K562 (cell line): ENCODE data around the gene IFNGR1. TPM values are rescaled to one million over a fixed set of nuclear protein-coding genes. Genes with fewer than 3 reads are reported as not detected.

Experiments used
- ATF4 ChIP-seq: fragments of 450-650 bp; formaldehyde crosslinking; IDR thresholded peaks from 2 replicates; pipeline ENCODE4 v1.4.0; 2022; ENCODE audit warnings: mild to moderate bottlenecking, moderate library complexity
- BRF2 ChIP-seq: IDR thresholded peaks from 3 replicates; pipeline ENCODE4 v1.6.1; 2011; ENCODE audit warnings: borderline replicate concordance, mild to moderate bottlenecking; ENCODE audit not compliant: insufficient read length, insufficient read depth
- CEBPG ChIP-seq, 3 experiments: fragments of 200-800 bp in 1 of 3; sonication (Bioruptor generic) in 1 of 3; sonication (generic) in 1 of 3; formaldehyde crosslinking in 1 of 3; IDR thresholded peaks in 2 of 3; conservative IDR thresholded peaks in 1 of 3; 2 replicates each; pipeline versions ENCODE4 v1.6.1 to v1.8.0; 2016 to 2022; ENCODE audit warnings: missing compliant biosample characterization in 2 of 3, missing genetic modification characterization in 2 of 3, mild to moderate bottlenecking in 1 of 3, missing genetic modification reagents in 1 of 3
- ELF1 ChIP-seq: fragments of 200-800 bp; sonication (Bioruptor generic); IDR thresholded peaks from 2 replicates; pipeline ENCODE4 v1.6.1; 2016; ENCODE audit warnings: missing genetic modification characterization, missing compliant biosample characterization
- FIP1L1 ChIP-seq: fragments of 200-400 bp; formaldehyde crosslinking; IDR thresholded peaks from 2 replicates; pipeline ENCODE4 v1.6.1; 2018; ENCODE audit warnings: mild to moderate bottlenecking, low read depth, low read length; ENCODE audit not compliant: poor library complexity, severe bottlenecking
- HEY1 ChIP-seq: fragments of 250-450 bp; sonication (Bioruptor Pico); IDR thresholded peaks from 2 replicates; pipeline ENCODE4 v1.5.0; 2020; ENCODE audit warnings: mild to moderate bottlenecking, moderate library complexity, borderline replicate concordance
- MAFF ChIP-seq: IDR thresholded peaks from 2 replicates; pipeline ENCODE4 v1.6.1; 2012; ENCODE audit warnings: low read length, improper control_type of control experiment
- MBD2 ChIP-seq: sonication (generic); IDR thresholded peaks from 2 replicates; pipeline ENCODE4 v1.6.1; 2016; ENCODE audit warnings: low read depth, borderline replicate concordance
- MXD1 ChIP-seq: fragments of 250-450 bp; sonication (Bioruptor Pico); IDR thresholded peaks from 2 replicates; pipeline ENCODE4 v1.8.0; 2021; ENCODE audit warnings: borderline replicate concordance, mild to moderate bottlenecking, moderate library complexity; ENCODE audit not compliant: poor library complexity, severe bottlenecking
- MYBL2 ChIP-seq, 2 experiments: fragments of 450-650 bp in 1 of 2; sonication (generic) in 1 of 2; formaldehyde crosslinking in 1 of 2; IDR thresholded peaks; 2 replicates each; pipeline versions ENCODE4 v1.6.1 to v1.8.1; 2017 to 2022; ENCODE audit warnings: borderline replicate concordance in 1 of 2, inconsistent platforms in 1 of 2, low read depth in 1 of 2, mild to moderate bottlenecking in 1 of 2, missing genetic modification reagents in 1 of 2, moderate library complexity in 1 of 2
- NCOA6 ChIP-seq: fragments of 450-650 bp; IDR thresholded peaks from 2 replicates; pipeline ENCODE4 v1.6.1; 2017; ENCODE audit warnings: mild to moderate bottlenecking
- NFYB ChIP-seq: IDR thresholded peaks from 2 replicates; pipeline ENCODE4 v1.6.1; 2011; ENCODE audit warnings: mild to moderate bottlenecking, moderate library complexity; ENCODE audit not compliant: insufficient read length; ENCODE audit errors: extremely low read depth
- POLR2G ChIP-seq: fragments of 200-400 bp; formaldehyde crosslinking; IDR thresholded peaks from 2 replicates; pipeline ENCODE4 v1.6.1; 2017; ENCODE audit warnings: low read depth, mild to moderate bottlenecking, antibody characterized with exemption, low read length, moderate library complexity
- RCOR1 ChIP-seq, 2 experiments: IDR thresholded peaks; 2 replicates each; pipeline ENCODE4 v1.6.1; 2012; ENCODE audit warnings: low read depth in 2 of 2, low read length in 2 of 2, borderline replicate concordance in 1 of 2, improper control_type of control experiment in 1 of 2
- SIN3A ChIP-seq, 2 experiments: fragments of 150-350 bp in 1 of 2; IDR thresholded peaks; 2 replicates each; pipeline ENCODE4 v1.6.1; 2011 to 2016; ENCODE audit warnings: borderline replicate concordance in 2 of 2, low read depth in 2 of 2, low read length in 2 of 2, mild to moderate bottlenecking in 2 of 2, moderate library complexity in 2 of 2; ENCODE audit not compliant: control insufficient read depth in 1 of 2
- SNAPC5 ChIP-seq: fragments of 250-450 bp; sonication (Bioruptor Pico); IDR thresholded peaks from 2 replicates; pipeline ENCODE4 v1.8.0; 2021; ENCODE audit warnings: moderate library complexity, mild to moderate bottlenecking, inconsistent platforms
- ZBTB8A ChIP-seq: fragments of 450-650 bp; IDR thresholded peaks from 2 replicates; pipeline ENCODE4 v1.6.1; 2018; ENCODE audit warnings: mild to moderate bottlenecking, moderate library complexity; ENCODE audit not compliant: partially characterized antibody
- ZFP36 ChIP-seq: fragments of 150-350 bp; IDR thresholded peaks from 2 replicates; pipeline ENCODE4 v1.6.1; 2018; ENCODE audit warnings: low read length, low read depth; ENCODE audit not compliant: partially characterized antibody
- ZHX1 ChIP-seq: fragments of 150-350 bp; conservative IDR thresholded peaks from 2 replicates; pipeline ENCODE4 v1.6.1; 2014; ENCODE audit warnings: low read length
- ZNF165 ChIP-seq: fragments of 250-450 bp; sonication (Bioruptor Pico); IDR thresholded peaks from 2 replicates; pipeline ENCODE4 v1.4.0; 2020; ENCODE audit warnings: borderline replicate concordance
- ZNF316 ChIP-seq: fragments of 450-650 bp; IDR thresholded peaks from 2 replicates; pipeline ENCODE4 v1.6.1; 2016
- ZZZ3 ChIP-seq: fragments of 450-650 bp; IDR thresholded peaks from 2 replicates; pipeline ENCODE4 v1.6.1; 2016; ENCODE audit warnings: antibody characterized with exemption, mild to moderate bottlenecking, moderate library complexity
- polyA plus RNA-seq, 8 experiments: library from polyadenylated mRNA; depleted of rRNA in 4 of 8; stranded (reverse) in 5 of 8; unstranded in 3 of 8; fragments of >200 nt; fragmentation: Nextera tagmentation in 2 of 8; fragmentation: Illumina TruSeq in 1 of 8; extraction: Ambion mirVana in 2 of 8; extraction: Trizol in 1 of 8; gene quantifications; 2 replicates each; pipeline versions ENCODE4 v1.2.1 to v1.2.3, GENCODE V29; 2011 to 2014; ENCODE audit warnings: inconsistent platforms in 1 of 8, missing spikeins in 1 of 8
- total RNA-seq, 7 experiments: library from RNA; depleted of rRNA in 6 of 7; stranded (reverse); fragments of >200 nt in 6 of 7; fragmentation: Illumina TruSeq in 2 of 7; extraction: Trizol in 2 of 7; gene quantifications; 2 replicates each; pipeline versions ENCODE4 v1.2.1 to v1.2.3, GENCODE V29; 2011 to 2021; ENCODE audit warnings: low replicate concordance in 1 of 7

The IFNGR1 gene
- total and polyA plus RNA-seq, 9 of the 15 experiments (the other 6 are each of a cell fraction or from before 2014, with no cell fraction given) = 14.7 to 47.0 (median 26.7) TPM

- TF ChIP-seq SIN3A (IDR thresholded peaks at IDR 0.05; ENCODE audit: borderline replicate concordance in 2 of 2, control insufficient read depth in 1 of 2, low read depth in 2 of 2, low read length in 2 of 2) = peak in 1 of 2 experiments; percentile 70; a peak in 1 of 4 replicates
- no peak for TF ChIP-seq POLR2G
- TF ChIP-seq CEBPG (CRISPR knock-in tag; IDR thresholded peaks at IDR 0.05) = no peak; the same call in 1 of the 2 replicates
- TF ChIP-seq CEBPG (tag; conservative IDR thresholded peaks at IDR 0.05 in 1 of 2, IDR thresholded peaks at IDR 0.05 in 1 of 2) = 0 out of 4 replicates have a peak, but pooled peaks of 1 of the 2 experiments have one; percentile 28
- no peak for TF ChIP-seq ZNF316
- TF ChIP-seq RCOR1 (IDR thresholded peaks at IDR 0.05; ENCODE audit: borderline replicate concordance in 1 of 2, low read depth in 2 of 2, low read length in 2 of 2) = no peak
- TF ChIP-seq ELF1 (tag) = no peak
- no peak for TF ChIP-seq HEY1 (CRISPR knock-in tag)
- no peak for TF ChIP-seq ZBTB8A
- no peak for TF ChIP-seq SNAPC5 (CRISPR knock-in tag)
- TF ChIP-seq NCOA6 = no peak
- TF ChIP-seq MBD2 = no peak
- TF ChIP-seq NFYB = no peak
- no peak for TF ChIP-seq ZFP36
- no peak for TF ChIP-seq MXD1 (CRISPR knock-in tag)
- TF ChIP-seq ATF4 (CRISPR knock-in tag) = no peak
- no peak for TF ChIP-seq ZNF165 (CRISPR knock-in tag)
- TF ChIP-seq ZZZ3 = no peak
- no peak for TF ChIP-seq ZHX1
- no peak for TF ChIP-seq BRF2
- TF ChIP-seq MAFF = no peak
- TF ChIP-seq MYBL2 (IDR thresholded peaks at IDR 0.05; ENCODE audit: low read depth) = no peak
- no peak for TF ChIP-seq MYBL2 (CRISPR knock-in tag; IDR thresholded peaks at IDR 0.05; ENCODE audit: borderline replicate concordance)
- TF ChIP-seq FIP1L1 = no peak
These were observed 690 bp downstream of the IFNGR1 start (continued) for GRCh38 chr6:137218473-137218916.
